ENCODE measurements around the gene KRT82.
"Not testable (repeated sequence)": the region's sequence is repeated elsewhere in the genome, so short reads cannot be mapped to it uniquely, and the experiment has no call there.

The KRT82 gene

DNA sequence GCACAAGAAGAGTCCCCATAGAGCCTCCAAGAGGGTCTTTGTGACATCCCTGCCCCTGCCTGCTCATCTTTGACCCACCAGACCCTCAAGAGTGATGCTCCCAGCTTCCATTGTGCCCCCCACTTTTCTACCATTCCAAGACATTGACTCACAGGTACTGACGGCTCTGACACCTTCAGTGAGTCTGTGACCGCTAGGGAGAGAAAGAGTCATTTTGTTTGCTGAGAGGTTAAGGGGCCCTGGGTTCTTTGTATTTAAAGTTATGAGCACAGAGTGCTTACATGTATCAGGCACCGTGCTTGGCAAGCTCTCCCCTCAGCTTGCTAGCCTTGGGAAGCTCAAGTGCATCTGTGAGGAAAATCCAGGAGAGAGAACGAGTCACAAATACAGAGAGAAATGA, 7.1 kb upstream of the KRT82 start:
- DNase-seq (ENCODE audit: low read depth in 2 of 3, low spot score in 2 of 3): no peak

GRCh38 chr12:52411815-52412214, 5.7 kb upstream of the KRT82 start:
- no peak for DNase-seq (ENCODE audit: low read depth in 2 of 3, low spot score in 2 of 3)

- not testable (repeated sequence) for DNase-seq (ENCODE audit: low read depth in 2 of 3, low spot score in 2 of 3)
Observed at GRCh38 chr12:52410589-52411248, 4.6 kb upstream of the KRT82 start.

GRCh38 chr12:52407918-52408317, 1.8 kb upstream of the KRT82 start:
- DNase-seq (ENCODE audit: low read depth in 2 of 3, low spot score in 2 of 3): no peak

DNA sequence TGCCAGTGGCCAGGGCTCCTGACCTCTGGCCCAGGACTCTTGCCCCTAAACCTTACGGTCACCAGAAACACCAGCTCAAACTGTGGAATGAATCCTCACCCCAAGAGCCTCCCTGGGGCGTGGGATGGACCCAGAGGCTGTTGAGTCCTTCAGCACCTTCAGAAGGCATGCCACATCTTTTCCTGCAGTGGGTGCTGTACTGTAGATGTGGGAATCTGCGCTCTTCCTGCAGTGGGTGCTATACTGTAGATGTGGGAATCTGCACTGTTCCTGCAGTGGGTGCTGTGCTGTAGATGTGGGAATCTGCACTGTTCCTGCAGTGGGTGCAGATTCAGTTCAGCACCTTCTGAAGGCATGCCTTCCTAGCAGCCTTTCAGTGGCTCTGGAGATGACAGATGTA, 1.2 kb downstream of the KRT82 start:
- DNase-seq (ENCODE audit: low read depth in 2 of 3, low spot score in 2 of 3): no peak

DNA sequence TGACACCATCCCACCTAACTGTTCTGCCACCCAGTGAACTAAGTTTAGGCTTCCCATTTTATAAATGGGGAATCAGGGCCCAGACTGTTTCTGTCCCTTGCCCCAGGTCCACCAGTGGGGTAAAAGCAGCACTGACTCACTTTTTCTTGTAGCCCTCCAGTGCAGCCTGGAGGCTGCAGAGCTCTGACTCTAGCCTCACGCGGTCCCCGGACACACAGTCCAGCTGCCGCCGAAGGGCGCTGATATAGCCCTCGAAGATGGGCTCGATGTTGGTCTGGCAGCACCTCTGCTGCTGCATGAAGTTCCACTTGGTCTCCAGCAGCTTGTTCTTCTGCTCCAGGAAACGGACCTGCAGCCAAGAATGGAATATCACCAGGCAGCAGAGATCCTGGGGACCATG, 2.6 kb downstream of the KRT82 start:
- no peak for DNase-seq (ENCODE audit: low read depth in 2 of 3, low spot score in 2 of 3)

DNA sequence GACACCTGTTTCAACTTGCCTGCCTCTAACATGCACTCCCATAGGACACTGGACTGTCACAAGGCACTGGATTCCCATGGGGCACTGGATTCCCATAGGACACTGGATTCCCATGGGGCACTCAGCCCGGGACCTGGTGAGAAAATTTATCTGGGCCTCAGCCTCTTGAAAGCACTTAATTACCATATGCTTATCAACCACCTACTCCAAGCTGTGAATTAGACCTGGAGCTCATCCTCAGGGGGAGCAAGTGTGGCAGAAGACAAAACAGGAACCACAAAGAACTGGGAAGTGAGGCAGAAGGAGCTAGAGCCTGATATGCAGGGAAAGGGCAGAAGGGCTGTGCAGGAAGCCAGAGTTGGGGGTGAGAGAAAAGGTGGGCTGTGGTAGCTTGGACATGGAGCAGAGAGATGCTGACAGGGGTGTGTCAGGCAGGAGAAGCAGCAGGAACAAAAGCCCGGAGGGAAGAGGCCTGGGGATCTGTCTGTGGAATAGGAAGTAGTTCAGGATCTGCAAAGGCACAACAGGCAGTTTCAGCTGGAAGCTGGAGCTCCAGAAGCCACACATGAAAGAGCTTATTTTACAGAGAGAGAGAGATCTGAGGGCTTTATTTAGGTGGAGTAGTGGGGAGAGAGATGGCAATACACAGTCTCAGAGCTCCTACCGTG, 3.1 kb downstream of the KRT82 start:
- DNase-seq (ENCODE audit: low read depth in 2 of 3, low spot score in 2 of 3): no peak

DNA sequence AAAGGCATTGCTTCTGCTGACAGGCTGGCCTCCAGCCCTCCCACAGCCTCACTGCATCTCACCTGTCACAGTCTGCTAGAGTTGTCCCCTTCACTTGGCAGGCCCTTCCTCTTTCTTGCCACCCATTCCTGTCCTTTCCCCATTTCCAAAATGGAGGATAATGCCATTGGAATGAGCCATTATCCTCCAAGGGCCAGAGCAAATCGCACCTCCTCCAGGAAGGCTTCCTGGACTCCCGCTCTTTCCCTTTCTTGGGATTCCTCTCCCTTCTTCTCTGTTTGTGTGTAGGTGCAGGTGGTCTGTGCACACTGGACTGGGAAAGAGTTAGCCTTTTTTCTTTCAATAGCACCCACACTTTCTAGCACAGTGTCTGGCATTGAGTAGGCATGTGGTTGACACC, 3.8 kb downstream of the KRT82 start:
- no peak for DNase-seq (ENCODE audit: low read depth in 2 of 3, low spot score in 2 of 3)

GRCh38 chr12:52401926-52402325, 4.2 kb downstream of the KRT82 start:
- DNase-seq (ENCODE audit: low read depth in 2 of 3, low spot score in 2 of 3): no peak

GRCh38 chr12:52401526-52401925, 4.6 kb downstream of the KRT82 start:
- DNase-seq (ENCODE audit: low read depth in 2 of 3, low spot score in 2 of 3): no peak

GRCh38 chr12:52400906-52401305, 5.2 kb downstream of the KRT82 start:
- no peak for DNase-seq (ENCODE audit: low read depth in 2 of 3, low spot score in 2 of 3)

DNA sequence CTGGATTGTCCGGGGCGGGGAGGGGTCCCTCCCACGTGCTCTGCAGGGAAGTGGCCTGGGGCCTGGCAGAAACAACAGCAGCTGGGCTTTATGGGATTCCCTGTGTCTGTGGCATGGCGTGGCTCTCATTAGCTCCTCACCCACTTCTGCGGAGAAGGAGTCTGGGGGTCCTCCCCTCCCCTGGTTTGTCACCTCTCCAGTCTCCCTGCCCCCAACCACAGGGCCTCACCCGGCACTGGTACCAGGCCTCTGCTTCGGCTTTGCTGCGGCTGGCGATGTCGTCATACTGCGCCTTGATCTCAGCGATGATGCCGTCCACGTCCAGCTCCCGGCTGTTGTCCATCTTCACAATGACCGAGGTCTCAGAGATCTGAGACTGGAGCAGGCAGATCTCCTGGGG, 6.4 kb downstream of the KRT82 start:
- no peak for DNase-seq (ENCODE audit: low read depth in 2 of 3, low spot score in 2 of 3)

DNA sequence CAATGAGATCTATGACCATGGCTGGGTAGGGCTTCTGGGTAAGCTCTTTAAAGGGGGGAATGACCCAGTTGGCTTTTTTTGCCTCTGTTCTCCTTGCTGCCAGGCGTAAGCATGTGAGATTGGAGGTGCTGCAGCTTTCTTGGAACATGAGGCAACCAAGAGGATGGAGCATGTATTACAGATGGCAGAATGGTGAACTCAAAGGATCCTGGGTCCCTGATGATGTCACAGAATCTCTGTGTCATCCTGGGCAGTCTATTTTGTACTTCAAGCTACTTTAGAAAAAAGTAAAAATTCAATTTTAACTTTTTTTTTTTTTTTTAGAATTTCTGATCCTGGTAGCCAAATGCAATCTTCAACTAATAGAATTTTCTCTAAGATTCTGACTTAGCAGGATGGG, 8.0 kb downstream of the KRT82 start:
- no peak for DNase-seq (ENCODE audit: low read depth in 2 of 3, low spot score in 2 of 3)

DNA sequence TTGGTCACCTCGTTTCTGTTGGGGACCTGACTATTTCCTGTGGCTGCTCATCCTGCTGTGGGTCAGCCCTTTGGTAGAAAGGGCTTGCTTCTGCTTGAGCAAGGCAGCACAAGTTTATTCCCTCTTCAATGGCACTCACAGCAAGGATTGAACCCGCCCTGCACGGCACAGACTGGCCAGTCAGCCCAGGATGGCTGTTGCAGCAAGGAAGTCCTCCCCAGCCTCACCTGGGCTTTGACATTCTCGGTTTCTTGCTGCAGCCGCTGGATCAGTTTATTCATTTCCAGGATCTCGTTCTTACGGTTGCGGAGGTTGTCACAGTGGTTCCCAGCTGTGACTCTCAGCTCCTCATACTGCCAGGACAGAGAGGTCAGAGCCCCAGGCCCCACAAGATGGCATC, 9.5 kb downstream of the KRT82 start:
- DNase-seq (ENCODE audit: low read depth in 2 of 3, low spot score in 2 of 3): no peak

DNA sequence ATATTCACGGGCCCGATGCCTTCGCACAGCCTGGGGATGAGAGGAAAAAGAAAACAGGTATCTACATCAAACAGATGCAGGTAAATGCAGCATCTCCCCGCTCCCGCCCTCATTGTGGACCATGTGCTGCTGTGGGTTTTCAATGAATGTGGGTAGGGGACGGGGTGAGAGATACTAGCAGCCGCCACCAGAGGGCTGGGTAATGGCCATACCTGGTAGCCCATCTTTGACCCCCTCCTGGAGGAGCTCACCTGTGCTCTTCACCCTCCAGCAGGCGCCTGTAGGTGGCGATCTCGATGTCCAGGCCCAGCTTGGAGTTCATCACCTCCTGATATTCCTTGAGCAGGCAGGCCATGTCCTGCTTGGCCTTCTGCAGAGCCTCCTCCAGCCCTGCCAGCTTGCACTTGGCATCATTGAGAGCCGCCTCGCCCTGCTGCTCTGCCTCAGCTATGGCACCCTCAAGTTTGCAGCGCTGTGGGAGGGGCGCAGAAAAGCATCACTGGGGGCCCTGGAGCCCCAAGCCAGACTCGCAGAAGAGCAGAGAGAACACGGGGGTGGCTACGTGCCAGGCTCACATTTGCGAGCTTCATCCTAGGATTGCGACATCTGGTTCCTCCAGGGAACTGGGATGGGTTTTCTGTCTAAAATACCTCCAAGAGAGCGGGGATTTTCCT, 10.2 kb downstream of the KRT82 start:
- DNase-seq (ENCODE audit: low read depth in 2 of 3, low spot score in 2 of 3): no peak

- no peak for DNase-seq (ENCODE audit: low read depth in 2 of 3, low spot score in 2 of 3)
Observed at GRCh38 chr12:52394836-52395405, 11.2 kb downstream of the KRT82 start.

- DNase-seq (ENCODE audit: low read depth in 2 of 3, low spot score in 2 of 3): no peak
Observed at GRCh38 chr12:52392465-52393007, 13.6 kb downstream of the KRT82 start.

DNA sequence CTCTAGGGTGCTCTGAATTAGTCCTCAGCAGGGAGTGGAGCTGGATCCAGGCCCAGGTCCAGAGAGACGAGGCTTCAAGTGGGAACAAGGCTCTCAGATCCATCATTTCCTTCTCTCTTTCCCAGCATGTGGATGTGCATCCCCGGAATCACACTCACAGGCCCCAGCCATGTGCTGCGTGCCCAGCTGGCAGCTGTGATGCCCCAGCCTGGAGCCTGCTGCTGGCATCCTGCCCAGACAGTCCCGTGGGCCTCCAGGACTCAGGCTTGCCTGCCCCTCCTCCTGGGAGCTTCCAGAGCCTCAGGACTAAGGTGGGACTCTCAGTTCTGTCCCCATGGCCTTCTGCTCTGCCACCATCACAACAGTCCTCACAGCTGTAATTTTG, 14.5 kb downstream of the KRT82 start:
- DNase-seq (ENCODE audit: low read depth in 2 of 3, low spot score in 2 of 3): no peak

- no peak for DNase-seq (ENCODE audit: low read depth in 2 of 3, low spot score in 2 of 3)
Observed at GRCh38 chr12:52390739-52391617, 15.2 kb downstream of the KRT82 start.

DNA sequence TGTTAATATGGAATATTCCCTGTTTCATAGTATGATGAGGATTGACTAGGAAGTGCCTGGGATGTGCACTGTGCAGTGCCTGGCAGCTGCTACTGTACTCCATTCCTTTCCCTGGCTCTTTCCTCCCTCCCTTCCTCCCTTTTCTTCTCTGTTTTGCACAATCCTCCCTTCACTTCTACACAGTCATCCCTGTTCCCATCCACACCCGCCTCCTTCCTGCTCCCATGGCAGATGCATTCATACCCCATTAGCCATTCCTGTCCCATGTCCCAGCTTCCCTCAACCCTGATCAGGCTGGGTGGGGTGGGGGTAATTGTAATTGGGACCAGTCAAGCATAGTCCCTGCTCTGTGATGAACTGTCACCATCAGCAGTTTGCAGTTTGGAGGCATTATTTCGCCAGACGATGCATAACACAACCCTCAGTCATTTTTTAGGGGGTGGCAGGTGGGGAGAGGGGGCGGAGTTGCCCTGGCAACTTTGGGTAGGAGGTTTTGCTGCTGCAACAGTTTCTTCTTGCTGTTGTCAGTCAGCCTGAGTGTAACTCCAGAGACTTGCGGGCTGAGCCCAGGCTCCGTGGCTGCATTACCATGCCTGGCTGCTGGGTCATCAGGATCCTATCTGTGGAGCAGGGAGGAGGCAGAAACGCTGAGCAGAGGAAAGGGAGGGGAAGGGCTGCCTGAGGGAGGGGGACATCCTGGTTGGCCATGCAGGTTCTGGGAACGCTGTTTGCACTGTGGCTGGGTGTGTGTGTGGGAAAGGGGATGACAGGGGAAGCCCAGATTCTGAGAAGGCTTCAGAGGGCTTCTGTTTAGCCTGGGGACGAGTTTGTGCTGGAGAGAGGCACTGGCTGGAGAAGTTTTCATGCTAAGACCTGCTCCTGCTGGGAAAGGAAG, 16.6 kb downstream of the KRT82 start:
- DNase-seq (ENCODE audit: low read depth in 2 of 3, low spot score in 2 of 3): no peak
